ENCODE results near the gene CIC. TPM values are rescaled to one million over a fixed set of nuclear protein-coding genes. Genes with fewer than 3 reads are reported as not detected.

Gene CIC
- total RNA-seq, 1 experiment from 2014 or later: 75.5 TPM

GRCh38 chr19:42244347-42245220 lies 24.5 kb upstream of the CIC start:
- CTCF ChIA-PET: interaction anchor here (0.7 to 2.7 kb wide), 10 partner anchors 11 to 136 kb away, joined by 3 to 25 read pairs (median 3); no protein-coding TSS in a partner anchor
- intact Hi-C loops (cut with micrococcal nuclease; ENCODE audit: unreplicated experiment): loop anchor here (1.0 kb wide), 2 partner anchors 81 to 136 kb away; partner anchors contain the start of gene MEGF8

GRCh38 chr19:42245231-42245630 lies 23.8 kb upstream of the CIC start:
- Mint-ChIP-seq H3K9me3 (ENCODE audit: low read depth, unreplicated experiment) (no peaks in the 10 kb centered on the region), H3K27ac (ENCODE audit: unreplicated experiment) (peak overlapping the region; percentile 51), H3K36me3 (ENCODE audit: insufficient read depth, unreplicated experiment) (peaks cover 80% of the 10 kb centered on the region), H3K4me1 (ENCODE audit: low read depth, unreplicated experiment) (peaks cover 36% of the 10 kb centered on the region), H3K27me3 (ENCODE audit: unreplicated experiment) (no peaks in the 10 kb centered on the region), H3K4me3 (ENCODE audit: low read depth, unreplicated experiment) (peak overlapping the region; percentile 75)
- intact Hi-C loops (cut with micrococcal nuclease; ENCODE audit: unreplicated experiment): no loop called here
- BruUV-seq (replicated peaks): no TSS peak
- CTCF ChIA-PET: interaction anchor here (1.3 to 2.7 kb wide), 6 partner anchors 25 to 132 kb away, joined by 3 to 25 read pairs (median 8); partner anchors contain the start of gene CIC
- no peak for DNase-seq
- TF ChIP-seq CTCF (IDR thresholded peaks at IDR 0.05; ENCODE audit: unreplicated experiment): no peak

More at GRCh38 chr19:42244347-42245220, 24.5 kb upstream of the CIC start:
- H3K9me3 Mint-ChIP-seq (ENCODE audit: low read depth, unreplicated experiment): no peaks in the 10 kb centered on the region
- TF ChIP-seq CTCF (IDR thresholded peaks at IDR 0.05; ENCODE audit: unreplicated experiment): peak; percentile 75
- peak; percentile 95 for DNase-seq
- no TSS peak for BruUV-seq (replicated peaks)
- H3K27me3 Mint-ChIP-seq (ENCODE audit: unreplicated experiment): no peaks in the 10 kb centered on the region
- peaks cover 40% of the 10 kb centered on the region for H3K4me1 Mint-ChIP-seq (ENCODE audit: low read depth, unreplicated experiment)
- peak overlapping the region; percentile 75 for H3K4me3 Mint-ChIP-seq (ENCODE audit: low read depth, unreplicated experiment)
- peaks cover 80% of the 10 kb centered on the region for H3K36me3 Mint-ChIP-seq (ENCODE audit: insufficient read depth, unreplicated experiment)
- H3K27ac Mint-ChIP-seq (ENCODE audit: unreplicated experiment): peak overlapping the region; percentile 51

GRCh38 chr19:42246143-42246921 lies 22.7 kb upstream of the CIC start:
- peak; percentile 48 for TF ChIP-seq CTCF (IDR thresholded peaks at IDR 0.05; ENCODE audit: unreplicated experiment)
- peaks cover 26% of the 10 kb centered on the region for H3K4me1 Mint-ChIP-seq (ENCODE audit: low read depth, unreplicated experiment)
- intact Hi-C loops (cut with micrococcal nuclease; ENCODE audit: unreplicated experiment): no loop called here
- CTCF ChIA-PET: interaction anchor here (0.7 to 2.4 kb wide), 8 partner anchors 23 to 113 kb away, joined by 3 to 22 read pairs (median 4); partner anchors contain the start of gene CIC
- peaks cover 80% of the 10 kb centered on the region for H3K36me3 Mint-ChIP-seq (ENCODE audit: insufficient read depth, unreplicated experiment)
- H3K27ac Mint-ChIP-seq (ENCODE audit: unreplicated experiment): peak overlapping the region; percentile 1
- BruUV-seq (replicated peaks): no TSS peak
- H3K27me3 Mint-ChIP-seq (ENCODE audit: unreplicated experiment): no peaks in the 10 kb centered on the region
- DNase-seq: peak; percentile 65
- no peak overlapping the region for H3K4me3 Mint-ChIP-seq (ENCODE audit: low read depth, unreplicated experiment)
- H3K9me3 Mint-ChIP-seq (ENCODE audit: low read depth, unreplicated experiment): no peaks in the 10 kb centered on the region

DNA sequence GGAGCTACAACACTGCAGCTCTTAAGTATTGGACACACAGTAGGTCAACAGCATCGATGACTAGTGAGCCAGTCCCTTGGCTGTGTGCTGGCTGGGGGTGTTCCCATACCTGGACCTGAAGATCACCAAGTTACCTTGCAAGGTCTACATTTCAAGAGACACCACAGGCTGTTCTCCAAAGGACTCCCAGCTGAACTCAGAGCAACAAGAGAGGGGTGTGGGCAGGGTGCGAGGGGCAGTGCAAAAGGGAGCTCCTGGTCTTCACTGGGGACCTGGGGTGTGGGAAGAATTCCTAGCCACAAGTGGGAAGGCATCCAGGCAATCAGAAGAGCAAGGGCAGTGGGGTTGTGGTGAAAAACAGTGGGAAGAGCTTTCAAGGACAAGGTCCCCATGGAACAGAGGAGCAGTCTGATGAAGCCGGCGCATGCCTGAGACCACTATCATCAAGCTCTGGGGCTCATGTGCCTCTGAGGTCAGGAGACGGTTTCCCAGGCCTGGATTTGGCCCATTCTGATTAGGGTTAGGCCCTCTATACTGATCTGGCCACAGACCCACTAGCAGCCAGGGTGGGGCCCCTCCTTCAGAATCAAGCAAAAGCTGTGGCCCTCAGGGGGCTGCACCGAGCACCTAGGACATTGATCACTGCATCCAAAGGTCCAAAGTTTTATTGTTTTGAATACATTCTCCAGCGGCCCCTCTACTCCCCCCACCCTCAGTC lies 22.0 kb upstream of the CIC start:
- CTCF ChIA-PET: interaction anchor here (0.7 to 2.4 kb wide), 7 partner anchors 23 to 114 kb away, joined by 3 to 22 read pairs (median 4); partner anchors contain the start of gene CIC
- DNase-seq: no peak
- Mint-ChIP-seq H3K27me3 (ENCODE audit: unreplicated experiment) (no peaks in the 10 kb centered on the region), H3K27ac (ENCODE audit: unreplicated experiment) (peak overlapping the region; percentile 1), H3K4me1 (ENCODE audit: low read depth, unreplicated experiment) (peaks cover 33% of the 10 kb centered on the region), H3K4me3 (ENCODE audit: low read depth, unreplicated experiment) (no peak overlapping the region), H3K9me3 (ENCODE audit: low read depth, unreplicated experiment) (no peaks in the 10 kb centered on the region), H3K36me3 (ENCODE audit: insufficient read depth, unreplicated experiment) (peaks cover 80% of the 10 kb centered on the region)
- BruUV-seq (replicated peaks): no TSS peak
- TF ChIP-seq CTCF (IDR thresholded peaks at IDR 0.05; ENCODE audit: unreplicated experiment): no peak
- intact Hi-C loops (cut with micrococcal nuclease; ENCODE audit: unreplicated experiment): no loop called here

Data from Calu3 (cell line).